ENCODE results near the gene CD300LD.

GRCh38 chr17:74554909-74555308 is 37.2 kb downstream of the CD300LD start:
- no peak for TF ChIP-seq CTCF (IDR thresholded peaks at IDR 0.05; ENCODE audit: low read depth, low read length, poor library complexity, severe bottlenecking)
- no peak for TF ChIP-seq EZH2phosphoT487 (IDR thresholded peaks at IDR 0.05; ENCODE audit: borderline replicate concordance, low read length)
